HPDE6-E6E7 (cell line): ENCODE results near the gene KCNIP1.
A peak's percentile ranks its signal among the peaks of the same experiment; 100 is the strongest.

Experiments used
- DNase-seq: peaks from one replicate; pipeline ENCODE4 v3.0.0; 2011; ENCODE audit warnings: missing footprints; ENCODE audit errors: extremely low spot score

KCNIP1 gene

DNA sequence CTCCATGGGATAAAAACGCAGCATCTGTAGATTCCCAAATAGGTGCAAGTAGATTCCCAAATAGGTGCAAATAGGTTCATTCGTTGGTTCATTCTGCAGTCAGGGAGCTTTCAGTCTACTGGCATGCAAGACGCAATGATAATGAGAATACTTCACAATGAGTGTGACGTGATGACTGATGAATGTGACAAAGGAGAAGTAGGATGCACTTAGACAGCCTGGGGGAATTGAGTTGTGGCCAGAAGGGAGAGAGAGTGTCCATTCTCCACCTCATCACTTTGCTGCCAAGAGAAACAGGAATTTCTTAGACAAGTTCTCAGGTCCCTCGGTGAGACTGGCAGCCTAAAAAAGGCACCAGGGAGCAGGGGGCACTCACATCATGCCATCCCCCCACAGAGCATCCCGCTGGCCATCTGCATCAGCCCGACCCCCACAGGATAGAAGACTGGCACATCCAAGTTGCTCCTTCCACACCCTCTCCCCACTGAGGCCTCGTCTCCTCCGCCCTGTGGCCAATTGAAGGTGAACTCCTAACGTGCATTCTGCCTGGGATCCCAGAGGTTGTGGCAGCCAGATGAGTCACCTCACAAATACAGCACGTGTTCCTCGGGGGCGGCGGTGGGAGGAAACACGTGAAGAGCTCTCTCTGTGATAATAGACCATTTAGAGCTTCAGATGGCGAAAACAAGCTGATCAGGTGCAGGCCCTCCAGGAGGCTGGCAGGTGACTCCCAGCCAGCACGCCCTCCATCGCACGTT, 19.9 kb upstream of the KCNIP1 start:
- no peak for DNase-seq

GRCh38 chr5:170484459-170484831, 19.4 kb upstream of the KCNIP1 start:
- DNase-seq, result no peak

DNA sequence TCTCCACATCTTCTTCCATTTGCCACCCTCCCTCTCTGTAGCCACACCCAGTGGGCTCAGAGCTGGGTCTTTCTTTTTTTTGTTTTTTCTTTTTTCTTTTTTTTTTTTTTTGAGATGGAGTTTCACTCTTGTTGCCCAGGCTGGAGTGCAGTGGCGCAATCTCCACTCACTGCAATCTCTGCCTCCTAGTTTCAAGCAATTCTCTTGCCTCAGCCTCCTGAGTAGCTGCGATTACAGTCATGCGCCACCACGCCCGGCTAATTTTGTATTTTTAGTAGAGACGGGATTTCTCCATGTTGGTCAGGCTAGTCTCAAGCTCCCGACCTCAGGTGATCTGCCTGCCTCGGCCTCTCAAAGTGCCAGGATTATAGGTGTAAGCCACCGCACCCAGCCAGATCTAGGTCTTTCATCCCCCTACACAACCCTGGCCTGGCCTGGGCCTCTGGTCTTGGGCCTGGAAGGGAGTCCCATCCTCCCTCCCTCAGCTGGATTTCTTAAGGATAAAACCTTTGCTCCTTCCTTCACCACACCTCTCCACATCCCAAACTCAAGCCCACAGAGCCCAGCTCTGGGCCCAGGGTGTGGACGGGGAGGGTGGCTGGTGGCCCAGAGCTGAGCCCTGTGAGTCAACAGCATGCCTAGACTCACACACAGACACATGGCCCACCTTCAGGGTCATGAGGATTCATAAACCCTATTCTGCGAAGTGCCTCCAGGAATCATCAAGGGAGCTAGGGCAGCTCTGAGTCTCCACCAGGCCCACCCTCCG, 18.8 kb upstream of the KCNIP1 start:
- DNase-seq, result no peak

GRCh38 chr5:170485616-170485911, 18.3 kb upstream of the KCNIP1 start:
- DNase-seq, result no peak

DNA sequence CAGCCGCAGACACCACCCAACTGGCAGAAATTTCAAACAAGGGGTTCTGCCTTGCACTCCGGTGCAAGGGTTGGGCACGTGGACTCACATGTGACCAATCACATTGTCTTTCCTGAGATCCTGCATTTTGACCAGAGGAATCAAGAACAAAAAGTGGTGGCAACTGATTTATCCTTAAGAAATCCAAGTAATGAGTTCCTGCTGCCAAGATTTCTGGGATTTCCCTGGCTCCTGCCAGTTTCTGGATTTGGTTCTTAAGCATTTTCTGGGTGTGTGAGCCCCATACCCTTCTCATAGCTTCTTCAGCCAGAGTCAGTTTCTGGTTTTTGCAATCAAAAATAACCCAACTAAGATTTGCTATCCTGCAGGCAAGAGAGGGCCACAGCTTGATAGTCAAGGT, 17.4 kb upstream of the KCNIP1 start:
- DNase-seq, result no peak

DNA sequence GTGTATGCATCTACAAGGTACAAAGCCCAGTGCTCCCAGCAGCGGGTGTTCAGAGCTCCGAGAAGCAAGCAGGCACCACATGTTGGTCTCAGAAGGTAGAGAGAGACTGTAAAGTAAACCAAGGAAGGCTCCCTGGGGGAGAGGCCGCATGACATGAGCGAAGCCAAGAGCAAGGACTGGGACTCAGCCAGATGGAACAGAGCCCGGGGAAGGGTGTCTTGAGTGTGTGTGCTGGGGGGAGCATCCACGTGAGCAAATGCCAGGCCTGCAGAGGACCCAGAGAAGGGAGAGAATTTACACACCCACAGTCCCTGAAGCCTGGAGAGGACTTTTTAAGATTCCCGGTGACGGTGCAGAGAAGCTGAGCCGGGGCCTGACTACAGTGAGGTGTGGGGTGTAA, 15.2 kb upstream of the KCNIP1 start:
- no peak for DNase-seq

GRCh38 chr5:170489199-170489598, 14.6 kb upstream of the KCNIP1 start:
- no peak for DNase-seq

- DNase-seq, result no peak
These were observed 13.4 kb upstream of the KCNIP1 start for GRCh38 chr5:170490381-170490780.

DNA sequence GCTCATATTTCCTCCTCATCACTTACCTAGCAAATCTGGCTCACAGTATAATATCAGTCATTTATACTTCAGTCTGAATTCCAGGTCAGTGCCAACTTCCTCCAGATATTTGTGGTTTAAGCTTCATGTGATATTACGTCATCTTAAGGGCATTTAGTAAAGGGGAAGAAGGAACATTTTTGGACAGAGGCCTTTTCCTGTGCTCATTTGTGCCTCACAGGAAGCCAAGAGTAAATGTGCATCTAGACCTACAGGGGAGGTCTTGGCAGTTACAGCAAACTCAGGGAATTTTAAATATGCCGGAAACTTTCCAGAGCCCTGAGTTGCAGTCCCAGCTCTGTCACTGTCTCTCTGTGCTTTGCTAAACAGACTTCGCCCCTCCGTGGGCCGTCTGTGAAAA, 12.3 kb upstream of the KCNIP1 start:
- DNase-seq, result no peak

- no peak for DNase-seq
These were observed 10.6 kb upstream of the KCNIP1 start for GRCh38 chr5:170493028-170493820.

DNA sequence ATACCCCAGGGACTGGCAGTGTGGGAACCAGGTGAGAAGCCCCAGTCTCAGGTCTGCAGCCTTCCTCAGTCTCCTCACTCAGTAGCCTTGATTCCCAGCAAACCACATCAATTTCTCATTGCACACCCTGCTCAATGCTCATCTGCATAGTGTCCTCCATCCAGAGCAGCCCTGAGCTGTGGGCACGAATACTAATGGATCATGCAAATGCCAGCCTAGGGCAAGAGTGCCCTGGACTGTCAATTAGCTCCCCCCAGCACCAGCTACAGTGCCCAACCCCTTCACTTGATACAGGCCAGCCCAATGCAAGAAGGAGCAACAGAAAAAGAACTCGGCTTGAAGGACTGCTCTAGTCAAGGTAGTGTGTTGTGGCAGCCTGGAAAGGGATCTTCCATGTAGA, 9.8 kb upstream of the KCNIP1 start:
- DNase-seq, result no peak

DNA sequence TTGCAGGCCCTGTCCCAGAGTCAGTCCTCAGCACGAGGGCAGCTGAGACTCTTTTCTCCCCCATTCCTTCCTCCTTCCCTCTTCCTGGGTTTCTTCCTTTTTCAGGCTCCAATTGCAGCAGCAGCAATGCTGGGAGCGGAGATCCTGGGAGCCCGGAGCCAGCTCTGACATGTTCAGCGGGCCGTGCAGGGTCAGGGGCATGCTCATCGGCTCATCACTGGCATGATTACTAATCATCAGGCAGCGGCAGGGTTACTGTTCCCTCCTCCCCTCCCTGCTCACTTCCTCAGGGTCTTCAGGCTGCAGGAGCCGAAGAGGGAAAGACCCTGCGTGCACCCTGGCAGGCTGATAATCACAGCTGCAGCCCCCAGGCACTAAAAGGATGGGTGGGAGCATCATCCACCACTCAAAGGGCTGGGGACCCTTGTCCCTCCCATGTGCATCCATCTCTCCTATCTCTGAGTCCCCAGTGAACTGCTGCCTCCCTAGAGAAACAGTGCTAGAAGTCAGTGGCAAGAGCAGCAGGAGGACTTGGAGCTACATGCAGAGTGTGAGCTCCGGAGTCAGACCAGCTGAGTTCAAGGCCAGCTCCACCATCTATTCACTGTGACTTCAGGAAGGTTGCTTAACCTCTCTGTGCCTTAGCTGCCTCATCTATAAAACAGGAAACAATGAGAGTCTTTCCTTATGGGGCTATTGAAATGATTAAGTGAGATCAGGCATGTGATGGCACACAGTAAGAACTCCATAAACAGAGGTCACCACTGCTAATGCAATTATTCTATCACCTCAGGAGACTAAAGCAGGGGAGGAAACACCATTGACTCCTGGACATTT, 7.8 kb upstream of the KCNIP1 start:
- peak; percentile 32 for DNase-seq

GRCh38 chr5:170496662-170497028, 7.2 kb upstream of the KCNIP1 start:
- no peak for DNase-seq

DNA sequence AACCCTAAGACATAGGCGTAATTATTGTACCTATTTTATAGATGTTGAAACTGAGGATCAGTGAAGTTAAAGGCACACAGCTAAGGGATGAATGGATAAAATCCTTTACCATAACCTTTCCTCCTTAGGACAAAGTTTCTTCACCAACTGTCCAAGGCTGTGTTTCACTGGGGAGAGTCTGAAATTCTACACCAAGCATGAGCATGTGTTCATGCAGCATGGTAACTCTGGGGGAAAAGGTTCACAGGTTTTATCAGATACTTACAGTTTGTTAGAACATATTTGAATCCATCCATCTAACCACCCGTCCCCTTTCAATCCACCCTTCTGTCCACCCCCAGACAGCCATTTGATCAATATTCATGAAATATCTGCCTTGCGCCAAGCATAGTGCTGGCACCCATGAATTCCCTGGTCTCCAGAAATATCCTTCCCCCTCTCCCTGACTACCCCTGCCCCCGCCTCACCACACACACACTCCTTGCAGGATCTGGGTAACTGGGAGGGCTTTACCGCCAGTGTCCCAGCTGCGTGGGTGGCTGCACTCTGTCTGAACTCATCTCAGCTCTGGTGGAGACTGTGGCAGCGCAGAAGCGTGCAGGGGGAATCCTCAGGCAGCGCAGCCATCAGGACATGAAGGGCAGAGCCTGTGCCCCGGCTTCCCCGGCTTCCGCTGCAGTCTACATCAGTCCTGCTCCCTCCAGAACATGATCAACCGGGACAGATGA, 6.3 kb upstream of the KCNIP1 start:
- DNase-seq, result no peak

- DNase-seq, result no peak
These were observed 4.9 kb upstream of the KCNIP1 start for GRCh38 chr5:170498811-170499351.

DNA sequence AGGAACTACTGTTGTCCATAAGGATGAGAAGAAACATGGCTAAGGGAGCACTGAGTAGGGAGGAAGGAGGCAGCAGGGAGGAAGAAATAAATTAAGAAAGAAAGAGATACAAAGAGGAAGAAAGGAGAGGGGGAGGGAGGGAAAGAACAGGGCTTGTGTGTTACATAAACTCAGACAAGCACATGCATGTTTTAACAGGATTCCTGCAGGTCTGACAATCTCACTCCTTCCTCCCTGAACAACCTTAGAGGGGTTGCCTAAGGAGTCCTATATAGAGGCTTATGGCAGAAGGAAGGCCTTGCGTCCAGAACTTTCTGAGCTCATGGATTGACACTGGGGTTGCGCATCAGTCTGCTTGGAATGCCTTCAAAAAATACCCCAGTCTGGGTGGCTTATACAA, 4.2 kb upstream of the KCNIP1 start:
- DNase-seq, result no peak

- no peak for DNase-seq
These were observed 2.5 kb upstream of the KCNIP1 start for GRCh38 chr5:170501361-170501760.

DNA sequence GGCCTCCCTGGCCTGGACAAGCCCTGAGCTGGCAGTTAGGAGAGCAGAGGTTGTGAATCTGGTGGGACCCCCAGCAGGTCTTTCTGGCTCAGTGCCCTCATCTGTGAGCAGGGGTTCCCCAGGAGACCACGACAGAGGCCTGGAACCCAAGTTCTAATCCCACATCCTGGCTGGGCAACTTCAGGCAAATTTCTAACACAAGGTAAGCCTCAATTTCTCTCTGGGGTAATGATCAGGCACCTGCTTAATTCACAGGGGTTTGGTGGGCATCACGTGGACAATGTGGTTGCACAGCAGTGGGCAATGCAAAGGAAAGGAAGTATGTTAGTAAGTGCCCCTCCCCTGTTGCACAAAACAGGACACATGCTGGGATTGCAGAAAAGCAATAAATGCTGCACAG, 1.9 kb upstream of the KCNIP1 start:
- no peak for DNase-seq

- DNase-seq, result no peak
These were observed 921 bp downstream of the KCNIP1 start for GRCh38 chr5:170504616-170505266.

GRCh38 chr5:170508036-170508435, 4.2 kb downstream of the KCNIP1 start:
- no peak for DNase-seq
